H1 (cell line): ENCODE measurements around the gene PTGDR2. TPM values are rescaled to one million over a fixed set of nuclear protein-coding genes. Genes with fewer than 3 reads are reported as not detected.

ENCODE experiments used
- CTCF ChIA-PET: fragments of 300-600 bp; sonication (Branson Sonifier 250); formaldehyde crosslinking; loops from one replicate; lab custom pipeline; 2021; ENCODE audit not compliant: partially characterized antibody; lab: Charles Lee
- POLR2A ChIA-PET: fragments of 300-600 bp; sonication (Branson Sonifier 250); formaldehyde crosslinking; loops from one replicate; lab custom pipeline; 2021; ENCODE audit warnings: inconsistent platforms; ENCODE audit not compliant: partially characterized antibody; lab: Charles Lee
- DNase-seq, 2 experiments: peaks; one replicate each; pipeline versions ENCODE4 v3.0.0 to v3.0.0-alpha.2; 2010 to 2022; ENCODE audit warnings: low spot score in 2 of 2, low read depth in 1 of 2, mixed read lengths in 1 of 2
- FAIRE-seq: peaks from 2 replicates; lab custom pipeline; 2011; peaks lifted over from hg19 to GRCh38; lab: Jason Lieb, UNC
- H2AFZ ChIP-seq: 2 replicates; pipeline ENCODE4 v1.8.1; 2012; ENCODE audit warnings: low read length, inconsistent platforms
- H2AK5ac ChIP-seq: 2 replicates; pipeline ENCODE4 v1.6.1; 2013; ENCODE audit warnings: low read depth, low read length
- H2BK120ac ChIP-seq: replicated peaks from 2 replicates; pipeline ENCODE3; 2013; ENCODE audit warnings: low read depth, low read length, inconsistent platforms
- H2BK12ac ChIP-seq: 2 replicates; pipeline ENCODE4 v1.6.1; 2013; ENCODE audit warnings: low read depth, low read length
- H2BK15ac ChIP-seq: 2 replicates; pipeline ENCODE4 v1.6.1; 2013; ENCODE audit warnings: low read length
- H2BK20ac ChIP-seq: 2 replicates; pipeline ENCODE4 v1.6.1; 2013; ENCODE audit warnings: low read length
- H2BK5ac ChIP-seq: 2 replicates; pipeline ENCODE4 v1.6.1; 2013; ENCODE audit warnings: low read depth, low read length
- H3K14ac ChIP-seq: 2 replicates; pipeline ENCODE4 v1.6.1; 2013; ENCODE audit warnings: inconsistent platforms; ENCODE audit not compliant: insufficient read length
- H3K18ac ChIP-seq: 2 replicates; pipeline ENCODE4 v1.6.1; 2013; ENCODE audit warnings: low read length; ENCODE audit errors: extremely low read depth
- H3K23ac ChIP-seq: 2 replicates; pipeline ENCODE4 v1.6.1; 2013; ENCODE audit warnings: inconsistent platforms; ENCODE audit not compliant: insufficient read length
- H3K23me2 ChIP-seq: 2 replicates; pipeline ENCODE4 v1.6.1; 2013; ENCODE audit warnings: low read depth, low read length
- H3K27ac ChIP-seq: 2 replicates; pipeline ENCODE4 v1.6.1; 2011; ENCODE audit warnings: low read depth, low read length, inconsistent platforms
- H3K27me3 ChIP-seq, 4 experiments: replicated peaks in 1 of 4; 1 replicate in 1 of 4; 2 replicates in 3 of 4; pipeline versions ENCODE4 v1.6.1 to v1.8.1; 2011 to 2013; ENCODE audit warnings: low read length in 3 of 4, mild to moderate bottlenecking in 3 of 4, inconsistent platforms in 2 of 4, mixed read lengths in 2 of 4, moderate library complexity in 1 of 4; ENCODE audit not compliant: control insufficient read depth in 3 of 4, insufficient read depth in 3 of 4; ENCODE audit errors: extremely low read depth in 1 of 4
- H3K36me3 ChIP-seq, 4 experiments: 2 replicates each; pipeline versions ENCODE4 v1.6.1 to v1.8.1; 2011 to 2013; ENCODE audit warnings: mild to moderate bottlenecking in 4 of 4, low read length in 3 of 4, moderate library complexity in 2 of 4, control low read depth in 1 of 4, inconsistent platforms in 1 of 4; ENCODE audit not compliant: insufficient read depth in 4 of 4, control insufficient read depth in 2 of 4
- H3K4ac ChIP-seq: replicated peaks from 2 replicates; pipeline ENCODE3; 2013; ENCODE audit warnings: low read length, low read depth, mixed read lengths, inconsistent platforms; ENCODE audit not compliant: insufficient read length
- H3K4me1 ChIP-seq, 4 experiments: replicated peaks in 1 of 4; 1 replicate in 1 of 4; 2 replicates in 3 of 4; pipeline versions ENCODE4 v1.6.1 to v1.8.1; 2011 to 2013; ENCODE audit warnings: low read length in 3 of 4, inconsistent platforms in 2 of 4, mixed read lengths in 1 of 4; ENCODE audit not compliant: insufficient read depth in 4 of 4, control insufficient read depth in 3 of 4
- H3K4me2 ChIP-seq, 2 experiments: 2 replicates each; pipeline versions ENCODE4 v1.6.1 to v1.8.1; 2011 to 2013; ENCODE audit warnings: low read depth in 2 of 2, low read length in 2 of 2, control low read depth in 1 of 2, inconsistent platforms in 1 of 2, mild to moderate bottlenecking in 1 of 2; ENCODE audit not compliant: insufficient read depth in 1 of 2
- H3K4me3 ChIP-seq, 4 experiments: fragments of 200-600, 300-600 bp in 1 of 4; sonication (generic), shearing (Covaris generic), sonication (Bioruptor Twin) in 1 of 4; 2 replicates each; pipeline versions ENCODE4 v1.5.1 to v1.8.1; 2011 to 2016; ENCODE audit warnings: low read length in 4 of 4, low read depth in 3 of 4, control low read depth in 2 of 4, inconsistent platforms in 2 of 4, mild to moderate bottlenecking in 2 of 4, mixed read lengths in 1 of 4, moderate library complexity in 1 of 4; ENCODE audit not compliant: insufficient read depth in 2 of 4; ENCODE audit errors: extremely low read depth in 1 of 4
- H3K56ac ChIP-seq: replicated peaks from 2 replicates; pipeline ENCODE3; 2013; ENCODE audit warnings: low read depth, mild to moderate bottlenecking, mixed read lengths, low read length, inconsistent platforms; ENCODE audit not compliant: insufficient read length
- H3K79me1 ChIP-seq: 2 replicates; pipeline ENCODE4 v1.6.1; 2013; ENCODE audit warnings: low read depth, low read length, control low read depth
- H3K79me2 ChIP-seq, 2 experiments: 2 replicates each; pipeline versions ENCODE4 v1.6.1 to v1.8.1; 2012 to 2013; ENCODE audit warnings: low read length in 2 of 2, mild to moderate bottlenecking in 2 of 2, inconsistent platforms in 1 of 2; ENCODE audit not compliant: insufficient read depth in 2 of 2, control insufficient read depth in 1 of 2
- H3K9ac ChIP-seq, 4 experiments: replicated peaks in 1 of 4; 1 replicate in 1 of 4; 2 replicates in 3 of 4; pipeline versions ENCODE4 v1.6.1 to v1.8.1; 2011 to 2013; ENCODE audit warnings: low read depth in 3 of 4, low read length in 3 of 4, control low read depth in 2 of 4, mild to moderate bottlenecking in 2 of 4, moderate library complexity in 2 of 4, inconsistent platforms in 1 of 4; ENCODE audit errors: extremely low read depth in 1 of 4
- H3K9me3 ChIP-seq, 2 experiments: 2 replicates each; pipeline versions ENCODE4 v1.6.1 to v1.8.1; 2012 to 2013; ENCODE audit warnings: mild to moderate bottlenecking in 2 of 2, moderate library complexity in 2 of 2, control low read depth in 1 of 2, inconsistent platforms in 1 of 2, low read depth in 1 of 2, low read length in 1 of 2, mixed read lengths in 1 of 2; ENCODE audit not compliant: insufficient read depth in 2 of 2
- H4K20me1 ChIP-seq, 2 experiments: replicated peaks in 1 of 2; 2 replicates each; pipeline versions ENCODE3 to v1.8.1; 2011 to 2013; ENCODE audit warnings: inconsistent platforms in 2 of 2, low read length in 2 of 2, mild to moderate bottlenecking in 1 of 2; ENCODE audit not compliant: insufficient read depth in 2 of 2, control insufficient read depth in 1 of 2
- H4K5ac ChIP-seq: 2 replicates; pipeline ENCODE4 v1.6.1; 2013; ENCODE audit warnings: low read length, low read depth, mixed read lengths, inconsistent platforms; ENCODE audit not compliant: insufficient read length
- H4K8ac ChIP-seq: 2 replicates; pipeline ENCODE4 v1.8.0; 2013; ENCODE audit warnings: mild to moderate bottlenecking, moderate library complexity, low read length, inconsistent platforms; ENCODE audit not compliant: insufficient read depth; ENCODE audit errors: extremely low read depth
- H4K91ac ChIP-seq: replicated peaks from 2 replicates; pipeline ENCODE3; 2013; ENCODE audit warnings: low read length, mixed read lengths, inconsistent platforms; ENCODE audit not compliant: insufficient read length
- CBX5 ChIP-seq: fragments of 300-800, 300-1000 bp; sonication (generic); IDR thresholded peaks from 2 replicates; pipeline ENCODE4 v1.7.1; 2016; ENCODE audit warnings: antibody characterized with exemption, low read length, low read depth
- CHD1 ChIP-seq: IDR thresholded peaks from 2 replicates; pipeline ENCODE4 v1.6.1; 2012; ENCODE audit warnings: low read depth, low read length, improper control_type of control experiment
- EP300 ChIP-seq, 2 experiments: IDR thresholded peaks; 1 replicate in 1 of 2; 2 replicates in 1 of 2; pipeline ENCODE4 v1.6.1; 2011 to 2012; ENCODE audit warnings: low read depth in 2 of 2, low read length in 2 of 2, mild to moderate bottlenecking in 2 of 2, borderline replicate concordance in 1 of 2, inconsistent platforms in 1 of 2, moderate library complexity in 1 of 2
- FOSL1 ChIP-seq: IDR thresholded peaks from 2 replicates; pipeline ENCODE4 v1.6.1; 2011; ENCODE audit warnings: mild to moderate bottlenecking, low read depth, low read length, moderate library complexity; ENCODE audit not compliant: insufficient read depth
- GABPA ChIP-seq: IDR thresholded peaks from 2 replicates; pipeline ENCODE4 v1.6.1; 2011; ENCODE audit warnings: mild to moderate bottlenecking, low read length, moderate library complexity, borderline replicate concordance; ENCODE audit not compliant: insufficient read depth
- GTF2F1 ChIP-seq: IDR thresholded peaks from 2 replicates; pipeline ENCODE4 v1.6.1; 2012; ENCODE audit warnings: low read depth, low read length, improper control_type of control experiment, borderline replicate concordance
- JUN ChIP-seq: IDR thresholded peaks from 2 replicates; pipeline ENCODE4 v1.6.1; 2011; ENCODE audit warnings: low read depth, mild to moderate bottlenecking, improper control_type of control experiment, low read length
- KDM1A ChIP-seq: fragments of 200-600, 300-600 bp; sonication (generic); IDR thresholded peaks from 2 replicates; pipeline ENCODE4 v1.7.1; 2016; ENCODE audit warnings: mild to moderate bottlenecking, low read length, borderline replicate concordance
- POLR2A ChIP-seq, 2 experiments: IDR thresholded peaks; 1 replicate in 1 of 2; 2 replicates in 1 of 2; pipeline ENCODE4 v1.6.1; 2011; ENCODE audit warnings: low read depth in 2 of 2, low read length in 2 of 2, mild to moderate bottlenecking in 2 of 2; ENCODE audit errors: control extremely low read depth in 1 of 2
- TEAD4 ChIP-seq: IDR thresholded peaks from 2 replicates; pipeline ENCODE4 v1.6.1; 2012; ENCODE audit warnings: low read depth, low read length, inconsistent platforms, mixed read lengths
- YY1 ChIP-seq: IDR thresholded peaks from 2 replicates; pipeline ENCODE4 v1.6.1; 2011; ENCODE audit warnings: low read depth, mild to moderate bottlenecking, low read length
- WGBS, 2 experiments: shearing (Covaris generic) in 1 of 2; methylation state at CpG; one replicate each; pipeline versions ENCODE4 v1.1.6 to v1.1.7; 2013 to 2015; ENCODE audit warnings: low lambda C conversion rate in 2 of 2, mixed read lengths in 2 of 2, inconsistent platforms in 1 of 2, low coverage in 1 of 2, missing lambda C conversion rate in 1 of 2; ENCODE audit not compliant: insufficient replicate concordance in 2 of 2, insufficient coverage in 1 of 2, insufficient read length in 1 of 2; ENCODE audit errors: extremely low coverage in 1 of 2, missing lambda C conversion rate in 1 of 2; 5-methylcytosine and 5-hydroxymethylcytosine counted together
- polyA plus RNA-seq, 7 experiments: library from polyadenylated mRNA; depleted of rRNA in 3 of 7; stranded (reverse) in 5 of 7; unstranded in 2 of 7; fragments of >200 nt in 5 of 7; fragments of 200-250 nt in 2 of 7; gene quantifications; 1 replicate in 5 of 7; 2 replicates in 1 of 7; 4 replicates in 1 of 7; pipeline versions ENCODE4 v1.2.1 to v1.2.3, GENCODE V29; 2011 to 2013; ENCODE audit warnings: missing spikeins in 2 of 7, mixed read lengths in 2 of 7
- total RNA-seq: library from RNA; stranded (reverse); fragmentation: NEBNext Ultra II Directional; extraction: Animal tissue kit (Norgen Biotek cat#: 25700); gene quantifications from 2 replicates; pipeline ENCODE4 v1.2.1, GENCODE V29; 2021
- TF ChIP-seq, protein P1 (sequence below), 3 experiments: IDR thresholded peaks; 1 replicate in 2 of 3; 2 replicates in 1 of 3; pipeline versions ENCODE4 v1.5.1 to v1.6.1; 2011; ENCODE audit warnings: low read length in 3 of 3, mild to moderate bottlenecking in 3 of 3, inconsistent platforms in 2 of 3, low read depth in 1 of 3, moderate library complexity in 1 of 3; ENCODE audit not compliant: insufficient read depth in 1 of 3; ENCODE audit errors: control extremely low read depth in 1 of 3

The PTGDR2 gene
- total and polyA plus RNA-seq, 2 of the 8 experiments (the other 6 are each of a cell fraction or from before 2014, with no cell fraction given): 0.20 TPM; not detected in 1

DNA sequence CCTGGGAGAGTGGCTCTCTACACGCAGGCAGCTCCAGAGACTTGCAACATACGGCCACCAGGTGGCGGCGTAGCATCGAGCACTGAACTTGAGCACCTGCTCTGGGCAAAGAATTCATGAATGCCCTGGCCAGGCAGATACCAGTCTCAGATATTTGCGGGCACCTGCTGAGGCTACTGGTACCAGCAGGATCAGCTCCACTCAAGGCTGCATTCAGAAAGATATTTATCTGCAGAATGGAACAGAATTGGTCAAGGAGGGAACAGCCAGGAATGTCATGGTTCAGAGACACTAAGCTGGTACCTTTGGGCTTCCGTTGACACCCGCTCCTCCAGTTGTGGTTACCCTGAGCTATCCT lies 24.6 kb downstream of the PTGDR2 start:
- Histone ChIP-seq H3K4me3 (no peak overlapping the region), H3K4ac (no peak overlapping the region), H3K9ac (no peak overlapping the region), H2BK5ac (no peak overlapping the region), H3K4me2 (no peak overlapping the region), H3K79me1 (no peaks in the 10 kb centered on the region), H3K27me3 (no peaks in the 10 kb centered on the region; a peak in 1 of 7 replicates), H3K23ac (no peak overlapping the region), H3K56ac (no peak overlapping the region), H4K20me1 (no peaks in the 10 kb centered on the region), H2AK5ac (no peak overlapping the region), H2BK15ac (no peak overlapping the region), H3K79me2 (no peaks in the 10 kb centered on the region), H3K36me3 (no peaks in the 10 kb centered on the region), H3K18ac (no peak overlapping the region), H3K23me2 (no peaks in the 10 kb centered on the region), H3K9me3 (no peaks in the 10 kb centered on the region), H4K5ac (no peak overlapping the region), H2AFZ (no peak overlapping the region), H4K91ac (no peak overlapping the region), H3K4me1 (no peaks in the 10 kb centered on the region), H3K27ac (no peak overlapping the region), H2BK12ac (no peak overlapping the region), H2BK120ac (no peak overlapping the region), H3K14ac (no peak overlapping the region), H4K8ac (no peak overlapping the region), H2BK20ac (no peak overlapping the region)
- peak; percentile 49 to 85 for DNase-seq
- POLR2A ChIA-PET: interaction anchor here (0.8 to 3.3 kb wide), 6 partner anchors 10 to 75 kb away, joined by 3 to 17 read pairs (median 4); partner anchors contain the start of gene PRPF19
- 27% methylated on average over 8 of the region's 8 CpGs; no CpG with 5 or more reads in 1 of the 2 experiments for WGBS, 2 experiments
- CTCF ChIA-PET: interaction anchor here (0.7 to 18.0 kb wide), 35 partner anchors 10 to 207 kb away, joined by 3 to 522 read pairs (median 6); partner anchors contain the start of genes CCDC86, PRPF19, PTGDR2 and ZP1
- no peak for FAIRE-seq
- TF ChIP-seq JUN (no peak), EP300 (IDR thresholded peaks at IDR 0.05; ENCODE audit: borderline replicate concordance in 1 of 2, low read depth in 2 of 2, low read length in 2 of 2) (no peak), CHD1 (no peak), YY1 (peak; percentile 46; the same call in 1 of the 2 replicates), CBX5 (no peak), GABPA (no peak), KDM1A (no peak), POLR2A (IDR thresholded peaks at IDR 0.05; ENCODE audit: control extremely low read depth in 1 of 2, low read depth in 2 of 2, low read length in 2 of 2) (no peak), GTF2F1 (no peak), TEAD4 (peak; percentile 3; the same call in 1 of the 2 replicates), FOSL1 (no peak)
- TF ChIP-seq, protein P1, sequence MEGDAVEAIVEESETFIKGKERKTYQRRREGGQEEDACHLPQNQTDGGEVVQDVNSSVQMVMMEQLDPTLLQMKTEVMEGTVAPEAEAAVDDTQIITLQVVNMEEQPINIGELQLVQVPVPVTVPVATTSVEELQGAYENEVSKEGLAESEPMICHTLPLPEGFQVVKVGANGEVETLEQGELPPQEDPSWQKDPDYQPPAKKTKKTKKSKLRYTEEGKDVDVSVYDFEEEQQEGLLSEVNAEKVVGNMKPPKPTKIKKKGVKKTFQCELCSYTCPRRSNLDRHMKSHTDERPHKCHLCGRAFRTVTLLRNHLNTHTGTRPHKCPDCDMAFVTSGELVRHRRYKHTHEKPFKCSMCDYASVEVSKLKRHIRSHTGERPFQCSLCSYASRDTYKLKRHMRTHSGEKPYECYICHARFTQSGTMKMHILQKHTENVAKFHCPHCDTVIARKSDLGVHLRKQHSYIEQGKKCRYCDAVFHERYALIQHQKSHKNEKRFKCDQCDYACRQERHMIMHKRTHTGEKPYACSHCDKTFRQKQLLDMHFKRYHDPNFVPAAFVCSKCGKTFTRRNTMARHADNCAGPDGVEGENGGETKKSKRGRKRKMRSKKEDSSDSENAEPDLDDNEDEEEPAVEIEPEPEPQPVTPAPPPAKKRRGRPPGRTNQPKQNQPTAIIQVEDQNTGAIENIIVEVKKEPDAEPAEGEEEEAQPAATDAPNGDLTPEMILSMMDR (IDR thresholded peaks at IDR 0.05; ENCODE audit: control extremely low read depth in 1 of 3, insufficient read depth in 1 of 3, low read depth in 1 of 3, low read length in 3 of 3): peak; percentile 88 to 95 (median 92)
